GM20431 (cell line): ENCODE measurements around the gene ALDH1A3.

Experiments
- in situ Hi-C: fragments of 300-500 bp; cut with MseI, MboI; formaldehyde crosslinking; loops from one replicate; pipeline ENCODE4 v1.15.0; 2020; ENCODE audit warnings: low sequenced_read_pairs; ENCODE audit not compliant: unreplicated experiment

Gene ALDH1A3

DNA sequence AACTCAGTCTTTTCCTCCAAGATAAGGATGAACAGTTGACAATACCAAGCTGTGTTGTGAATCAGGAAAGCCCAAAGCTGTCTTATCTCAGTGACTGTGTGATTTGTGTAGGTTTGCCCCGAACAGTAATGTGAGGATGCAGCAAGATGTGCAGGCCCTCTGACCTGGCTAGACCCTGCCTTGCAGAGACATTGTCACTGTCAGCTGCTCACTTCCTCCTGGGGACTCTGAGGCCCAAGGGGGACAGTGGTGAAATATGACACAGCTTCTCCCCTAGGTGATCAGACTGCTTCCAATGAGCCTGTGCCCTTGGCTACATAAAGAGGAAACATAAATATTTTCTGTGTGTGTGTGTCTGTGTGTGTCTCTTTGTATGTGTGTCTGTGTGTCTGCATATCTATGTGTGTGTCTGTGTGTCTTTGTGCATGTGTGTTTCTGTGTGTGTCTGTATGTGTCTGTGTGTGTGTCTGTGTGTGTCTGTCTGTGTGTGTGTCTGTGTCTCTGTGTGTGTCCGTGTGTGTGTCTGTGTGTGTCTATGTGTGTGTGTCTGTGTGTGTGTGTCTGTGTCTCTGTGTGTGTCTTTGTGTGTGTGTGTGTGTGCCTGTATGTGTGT is 61.2 kb downstream of the ALDH1A3 start:
- in situ Hi-C loops, result no loop called here

DNA sequence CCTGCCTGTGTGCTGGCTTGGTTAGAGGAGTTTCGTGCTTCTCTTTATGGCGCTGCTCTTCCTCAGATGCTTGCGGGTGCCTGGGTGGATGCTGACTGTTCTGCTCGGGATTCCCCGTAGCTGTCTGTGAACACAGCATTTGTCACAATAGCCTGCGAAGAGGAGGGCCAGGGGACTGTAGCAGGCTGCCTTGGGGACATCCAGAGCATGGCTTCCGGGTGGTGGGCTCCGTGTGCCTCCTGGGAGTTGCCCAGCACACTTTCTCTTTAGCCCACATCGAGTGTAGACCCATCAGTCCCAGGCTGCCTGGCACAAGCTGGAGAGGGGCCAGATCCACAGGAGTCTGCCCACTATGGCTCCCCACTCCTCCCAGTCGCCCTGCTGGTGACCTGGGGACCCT is 61.9 kb downstream of the ALDH1A3 start:
- in situ Hi-C loops, result no loop called here

DNA sequence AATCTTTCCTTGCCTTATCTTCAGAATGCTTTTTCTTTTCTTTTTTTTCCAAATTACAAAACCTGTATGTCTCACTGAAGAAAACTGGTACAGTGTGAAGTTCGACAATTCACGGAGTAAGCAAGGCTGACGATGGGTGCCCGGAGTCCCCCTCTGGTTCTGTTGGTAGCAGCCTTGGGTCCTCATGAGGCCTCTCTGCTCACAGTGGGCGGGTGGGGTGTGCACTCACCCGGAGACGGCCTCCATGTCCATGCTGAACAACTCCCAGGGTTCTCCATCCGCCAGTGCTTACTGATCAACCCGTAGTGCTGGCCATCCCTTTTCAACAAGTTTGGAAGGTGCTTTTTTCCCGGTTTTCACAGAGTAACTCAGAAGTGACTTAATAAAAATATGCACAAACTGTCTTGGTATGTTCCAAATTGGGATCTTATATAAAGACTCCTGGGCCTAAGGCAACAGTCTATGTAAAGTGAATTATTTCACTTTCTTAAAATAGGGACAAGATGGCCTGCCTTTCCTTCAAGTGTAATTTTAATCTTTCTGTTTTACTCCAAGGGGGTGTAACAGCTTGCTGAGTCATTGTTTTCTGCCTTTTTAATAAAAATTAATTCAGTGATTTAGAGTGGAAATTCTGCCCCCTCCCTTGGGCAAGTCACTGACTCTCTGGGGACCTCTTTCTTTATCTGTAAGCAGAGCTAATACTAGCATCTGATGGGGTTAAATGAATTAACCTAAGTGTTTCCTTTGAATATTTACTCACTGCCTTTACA is 63.2 kb downstream of the ALDH1A3 start:
- in situ Hi-C loops, result no loop called here

DNA sequence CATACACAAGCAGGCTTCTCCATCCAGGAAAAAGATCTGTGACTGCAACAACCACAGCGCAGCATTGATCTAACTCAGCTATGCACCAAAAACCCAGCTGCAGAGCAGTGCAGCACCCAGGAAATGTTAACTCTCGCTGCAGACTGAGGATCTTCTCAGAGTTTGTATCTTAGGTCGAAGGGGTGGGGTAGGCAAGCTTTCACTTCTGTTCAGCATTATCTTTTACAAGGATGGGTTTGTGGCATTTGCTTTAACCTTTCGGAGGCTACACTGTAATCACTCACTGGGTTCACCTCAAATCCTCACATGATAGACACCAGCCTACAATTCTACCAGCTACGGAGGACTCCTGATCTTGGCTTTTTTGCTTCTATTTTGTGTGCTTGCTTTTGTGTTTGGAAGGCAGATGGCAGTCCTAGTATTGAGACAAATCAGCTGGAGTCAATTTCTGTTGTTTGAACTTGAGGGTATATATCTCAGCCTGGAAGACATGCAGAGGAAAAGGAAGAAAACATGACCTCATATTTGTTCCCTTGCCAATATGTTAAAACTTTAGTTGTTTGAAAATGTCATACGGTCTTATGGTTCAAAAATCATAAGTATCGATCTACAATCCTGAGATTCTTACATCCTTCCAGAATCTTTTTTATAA is 64.7 kb downstream of the ALDH1A3 start:
- in situ Hi-C loops, result no loop called here

DNA sequence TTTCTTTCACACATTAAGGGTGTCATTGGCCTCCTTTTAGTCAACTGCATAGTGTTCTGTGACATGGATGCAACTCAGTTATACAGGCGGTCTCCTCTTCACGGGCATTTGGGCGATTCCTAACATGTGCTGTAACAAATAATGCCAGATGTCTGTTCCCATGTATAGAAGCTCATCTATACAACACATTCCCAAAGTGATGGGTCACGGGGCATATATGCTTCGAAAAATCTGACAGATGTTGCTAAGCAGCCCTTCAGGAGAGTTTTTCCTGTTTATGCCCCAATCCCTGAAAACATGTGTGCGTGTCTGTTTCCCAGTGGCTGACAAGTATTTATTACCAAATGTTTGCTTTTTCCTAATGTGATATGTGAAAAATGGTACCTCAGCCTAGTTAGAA is 65.4 kb downstream of the ALDH1A3 start:
- in situ Hi-C loops, result no loop called here

DNA sequence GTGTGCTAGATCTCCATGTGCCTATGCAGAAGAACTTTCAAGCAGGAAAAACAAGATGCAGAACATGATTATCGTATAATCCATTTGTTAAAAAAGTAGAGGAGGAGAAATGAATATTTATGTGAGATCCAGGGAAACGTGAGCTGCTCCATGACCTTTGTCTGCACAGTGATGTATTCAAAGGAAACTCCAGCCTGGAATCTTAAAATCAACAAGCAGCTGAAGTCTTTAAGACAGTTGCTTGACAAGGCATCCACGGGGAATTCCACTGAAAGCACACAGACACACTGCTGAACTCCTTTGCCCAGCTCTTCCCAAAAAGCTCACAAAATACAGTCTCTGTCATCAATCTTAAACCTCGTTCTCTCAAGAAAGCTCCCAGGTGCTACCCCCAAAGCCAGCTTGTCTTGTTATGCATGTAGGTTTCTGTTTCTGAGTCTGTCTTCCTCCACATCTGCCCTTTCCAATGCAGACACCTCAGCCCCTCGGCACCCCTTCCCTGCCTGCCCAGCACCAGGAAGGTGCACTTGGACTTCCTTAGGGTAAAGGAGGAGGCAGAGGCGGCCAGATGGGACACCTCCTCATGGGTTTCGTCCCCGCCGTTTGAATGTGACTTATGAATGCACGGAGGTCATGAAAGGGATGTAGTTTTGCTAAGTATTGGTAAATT is 68.3 kb downstream of the ALDH1A3 start:
- in situ Hi-C loops, result no loop called here

DNA sequence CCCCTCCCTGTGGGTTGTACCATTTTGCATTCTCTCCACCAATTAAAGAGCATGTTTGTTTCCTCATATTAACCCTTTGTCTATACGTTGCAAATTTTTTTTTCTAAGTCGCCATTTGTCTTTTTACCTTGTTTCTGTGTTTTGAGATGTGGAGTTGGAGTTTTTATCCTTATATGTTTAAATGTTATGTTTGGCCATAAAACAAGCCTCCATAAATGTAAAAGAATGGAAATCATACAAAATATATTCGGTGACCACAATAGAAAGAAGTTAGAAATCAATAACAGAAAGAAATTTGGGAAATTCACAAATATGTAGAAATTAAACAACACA is 68.8 kb downstream of the ALDH1A3 start:
- in situ Hi-C loops, result no loop called here

DNA sequence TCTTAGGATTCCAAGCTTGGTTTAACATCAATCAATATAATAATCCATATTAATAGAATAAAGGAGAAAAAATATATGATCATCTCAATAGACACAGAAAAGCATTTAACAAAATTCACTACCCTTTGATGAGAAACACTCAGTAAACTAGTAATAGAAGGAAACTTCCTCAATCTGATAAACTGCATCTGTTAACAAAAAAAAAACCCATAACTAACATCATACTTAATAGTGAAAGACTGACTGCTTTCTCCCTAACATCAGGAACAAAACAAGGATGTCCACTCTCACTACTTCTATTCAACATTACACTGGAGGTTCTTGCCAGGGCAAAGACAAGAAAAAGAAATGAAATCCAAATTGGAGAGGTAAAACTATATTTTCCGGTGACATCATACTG is 70.1 kb downstream of the ALDH1A3 start:
- in situ Hi-C loops, result no loop called here

DNA sequence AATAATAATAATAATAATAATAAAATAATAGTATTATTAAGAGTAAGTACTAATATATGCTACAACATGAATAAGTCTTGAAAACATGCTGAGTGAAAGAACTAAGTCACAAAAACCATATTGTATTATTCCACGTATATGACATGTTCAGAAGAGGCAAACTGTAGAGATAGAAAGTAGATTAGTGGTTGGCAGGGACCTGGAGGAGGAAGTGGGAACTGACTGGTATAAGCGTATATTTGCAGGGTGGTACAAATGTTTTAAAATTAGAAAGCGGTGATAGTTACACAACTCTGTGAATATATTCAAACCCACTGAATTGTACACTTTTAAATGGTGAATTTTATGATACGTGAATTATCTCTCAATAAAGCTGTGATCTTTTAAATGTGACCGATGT is 72.3 kb downstream of the ALDH1A3 start:
- in situ Hi-C loops, result no loop called here

DNA sequence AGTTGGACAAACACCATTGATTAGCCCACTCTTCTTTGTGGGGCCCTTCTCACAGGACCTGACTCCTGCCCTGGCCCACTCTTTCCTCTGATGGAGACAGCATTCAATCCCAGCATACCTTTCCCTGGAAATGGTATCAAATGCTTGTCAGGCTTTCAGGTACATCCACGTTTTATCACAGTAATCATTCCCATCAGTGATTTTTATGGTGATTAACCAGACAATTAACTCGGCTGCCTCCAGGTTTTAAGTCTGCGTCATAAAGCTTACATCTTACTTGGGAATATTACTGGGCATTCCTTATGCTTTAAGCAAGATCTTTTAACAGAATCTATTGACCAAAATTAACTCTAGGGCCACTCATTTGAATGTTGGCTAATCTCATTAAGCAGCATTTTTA is 72.9 kb downstream of the ALDH1A3 start:
- in situ Hi-C loops, result no loop called here

DNA sequence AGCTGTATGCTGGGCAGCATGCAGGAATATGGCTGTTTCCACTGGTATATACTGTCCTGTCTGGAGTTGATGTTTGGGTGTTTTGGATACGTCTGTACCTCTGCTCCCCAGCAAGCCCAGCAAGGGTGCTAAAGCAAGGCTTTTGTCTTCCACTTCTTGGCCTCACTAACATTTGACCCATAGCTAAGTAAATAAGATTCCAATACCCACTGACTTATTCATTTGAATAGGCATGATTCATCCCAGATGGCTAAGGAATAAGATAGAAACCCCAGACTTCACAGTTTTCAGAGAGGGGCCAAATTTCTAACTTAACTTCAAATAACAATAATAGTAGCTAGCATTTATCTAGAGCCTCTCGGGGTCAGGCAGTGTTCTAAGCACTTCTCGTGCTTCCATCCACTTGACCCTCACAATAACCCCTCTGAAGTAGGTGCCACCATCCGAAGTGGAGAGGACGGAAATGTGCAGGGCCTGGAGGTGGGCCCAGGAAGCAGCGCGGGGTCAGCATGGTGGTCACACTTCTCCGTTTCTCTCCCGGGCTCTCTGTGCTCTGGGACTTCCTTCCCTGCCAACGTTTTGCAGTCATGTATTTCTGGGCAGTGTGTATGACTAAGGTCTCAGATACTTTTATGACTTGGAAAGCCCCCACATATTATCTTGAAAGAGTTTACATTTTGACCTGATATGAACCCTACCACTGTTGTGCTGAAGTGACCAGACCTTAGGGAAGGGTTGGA is 78.9 kb downstream of the ALDH1A3 start:
- in situ Hi-C loops, result no loop called here

DNA sequence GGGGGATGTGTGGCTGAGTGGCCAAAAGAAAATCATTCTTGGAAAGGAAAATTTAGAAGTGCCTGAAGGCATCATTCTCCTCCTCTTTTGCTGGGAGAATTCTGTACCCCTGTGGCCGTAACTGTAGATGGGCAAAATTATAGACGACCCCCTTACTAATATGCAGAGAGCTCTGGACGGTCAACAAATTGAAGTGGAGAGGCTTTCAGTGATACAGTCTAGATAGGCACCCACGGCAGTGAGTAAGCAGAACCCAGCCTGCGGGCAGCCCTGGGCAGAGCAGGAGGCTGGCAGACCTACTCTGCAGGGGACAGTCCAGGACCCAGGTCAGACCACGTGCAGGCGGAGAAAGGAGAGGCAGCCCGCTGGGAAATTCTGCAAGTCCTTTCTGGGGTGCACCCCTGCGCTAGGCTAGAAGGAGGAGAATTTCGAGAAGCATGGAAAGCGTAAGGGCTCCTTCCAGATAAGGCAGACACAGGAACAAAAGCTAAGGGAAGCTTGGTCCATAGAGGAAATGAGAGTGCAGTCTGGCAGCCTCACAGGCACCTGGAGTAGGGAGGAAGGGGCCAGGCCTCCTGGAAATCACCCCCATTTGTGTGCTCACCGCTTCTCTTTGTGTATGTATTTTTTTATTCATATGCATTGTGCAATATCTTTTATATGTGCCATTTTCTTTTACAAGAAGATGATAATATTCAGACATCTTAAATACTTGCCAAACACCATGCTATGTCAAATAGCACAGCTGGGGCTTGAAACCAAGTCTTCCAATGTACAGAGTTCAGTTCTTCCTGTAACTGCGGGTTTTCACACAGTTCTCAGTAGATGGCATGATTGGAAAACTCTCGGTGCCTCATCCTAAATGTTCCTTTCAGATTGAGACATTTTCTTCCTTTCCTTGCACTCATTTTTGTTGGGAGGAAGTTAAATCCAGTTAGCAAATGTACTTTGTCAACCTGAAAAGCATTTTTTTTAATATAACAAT is 79.7 kb downstream of the ALDH1A3 start:
- in situ Hi-C loops, result no loop called here
